HEK293 (cell line): ENCODE results near the gene KIF21A.

Experiments used
- CTCF ChIA-PET: fragments of 350-600 bp; formaldehyde crosslinking; extraction: SDS; loops from one replicate; lab custom pipeline; 2021; ENCODE audit warnings: antibody characterized with exemption; lab: Yijun Ruan, JAX
- POLR2A ChIA-PET: fragments of 300-600 bp; formaldehyde crosslinking; extraction: SDS; loops from one replicate; lab custom pipeline; 2020; ENCODE audit warnings: antibody characterized with exemption, inconsistent platforms; lab: Yijun Ruan, JAX
- H3K27ac ChIP-seq: fragments of 200-500 bp; sonication (Bioruptor generic); 2 replicates; pipeline ENCODE4 v1.5.1; 2014; ENCODE audit warnings: low read depth, low read length, control low read depth, inconsistent platforms; ENCODE audit errors: extremely low read depth
- H3K36me3 ChIP-seq, 2 experiments: fragments of 200-500 bp in 1 of 2; sonication (Bioruptor generic) in 1 of 2; 1 replicate in 1 of 2; 2 replicates in 1 of 2; pipeline ENCODE4 v1.5.1; 2014 to 2017; ENCODE audit warnings: inconsistent platforms in 2 of 2, low read length in 2 of 2; ENCODE audit not compliant: control insufficient read depth in 2 of 2, insufficient read depth in 1 of 2
- H3K4me1 ChIP-seq: fragments of 200-500 bp; sonication (Bioruptor generic); 2 replicates; pipeline ENCODE4 v1.5.1; 2014; ENCODE audit warnings: mild to moderate bottlenecking, low read length, inconsistent platforms; ENCODE audit not compliant: control insufficient read depth, insufficient read depth
- H3K4me3 ChIP-seq: 2 replicates; pipeline ENCODE4 v1.5.1; 2011; ENCODE audit warnings: low read depth, mild to moderate bottlenecking, control low read depth, low read length, moderate library complexity
- H3K9me3 ChIP-seq: fragments of 200-500 bp; sonication (Bioruptor generic); 2 replicates; pipeline ENCODE4 v1.5.1; 2014; ENCODE audit warnings: low read depth, low read length, inconsistent platforms; ENCODE audit not compliant: control insufficient read depth, insufficient read depth
- FEZF1 ChIP-seq: fragments of 450-650 bp; formaldehyde crosslinking; IDR thresholded peaks from 2 replicates; pipeline ENCODE4 v1.5.1; 2016; ENCODE audit warnings: missing biosample characterization, missing genetic modification characterization
- IKZF3 ChIP-seq: fragments of 450-650 bp; IDR thresholded peaks from 2 replicates; pipeline ENCODE4 v1.5.0; 2018; ENCODE audit warnings: missing biosample characterization, mild to moderate bottlenecking, missing genetic modification characterization, moderate library complexity
- MZF1 ChIP-seq: fragments of 450-650 bp; formaldehyde crosslinking; IDR thresholded peaks from 2 replicates; pipeline ENCODE4 v1.5.1; 2017; ENCODE audit warnings: missing biosample characterization, missing genetic modification characterization, borderline replicate concordance
- ZBTB48 ChIP-seq: fragments of 450-650 bp; formaldehyde crosslinking; IDR thresholded peaks from 2 replicates; pipeline ENCODE4 v1.5.1; 2016; ENCODE audit warnings: missing biosample characterization, missing genetic modification characterization
- ZIC2 ChIP-seq: fragments of 450-650 bp; formaldehyde crosslinking; IDR thresholded peaks from 2 replicates; pipeline ENCODE4 v1.5.1; 2016; ENCODE audit warnings: missing biosample characterization, missing genetic modification characterization
- ZNF121 ChIP-seq: fragments of 450-650 bp; formaldehyde crosslinking; IDR thresholded peaks from 2 replicates; pipeline ENCODE4 v1.5.1; 2016; ENCODE audit warnings: missing biosample characterization, missing genetic modification characterization
- ZNF132 ChIP-seq: fragments of 450-650 bp; formaldehyde crosslinking; IDR thresholded peaks from 2 replicates; pipeline ENCODE4 v1.5.1; 2017; ENCODE audit warnings: missing biosample characterization, missing genetic modification characterization, borderline replicate concordance
- ZNF140 ChIP-seq: fragments of 450-650 bp; formaldehyde crosslinking; IDR thresholded peaks from 2 replicates; pipeline ENCODE4 v1.5.1; 2016; ENCODE audit warnings: missing biosample characterization, missing genetic modification characterization
- ZNF155 ChIP-seq: fragments of 450-650 bp; formaldehyde crosslinking; IDR thresholded peaks from 2 replicates; pipeline ENCODE4 v1.5.1; 2016; ENCODE audit warnings: missing biosample characterization, missing genetic modification characterization
- ZNF202 ChIP-seq: fragments of 450-650 bp; formaldehyde crosslinking; IDR thresholded peaks from 2 replicates; pipeline ENCODE4 v1.5.1; 2016; ENCODE audit warnings: missing biosample characterization, missing genetic modification characterization, borderline replicate concordance
- ZNF391 ChIP-seq: fragments of 450-650 bp; formaldehyde crosslinking; IDR thresholded peaks from 2 replicates; pipeline ENCODE4 v1.5.1; 2016; ENCODE audit warnings: low read depth, missing biosample characterization, missing genetic modification characterization, borderline replicate concordance
- ZNF416 ChIP-seq: fragments of 450-650 bp; formaldehyde crosslinking; IDR thresholded peaks from 2 replicates; pipeline ENCODE4 v1.5.1; 2016; ENCODE audit warnings: missing biosample characterization, missing genetic modification characterization
- ZNF423 ChIP-seq: fragments of 450-650 bp; formaldehyde crosslinking; IDR thresholded peaks from 2 replicates; pipeline ENCODE4 v1.5.1; 2016; ENCODE audit warnings: missing biosample characterization, missing genetic modification characterization
- ZNF791 ChIP-seq: fragments of 450-650 bp; formaldehyde crosslinking; IDR thresholded peaks from 2 replicates; pipeline ENCODE4 v1.5.1; 2016; ENCODE audit warnings: missing biosample characterization, missing genetic modification characterization
- ZSCAN30 ChIP-seq: fragments of 450-650 bp; IDR thresholded peaks from 2 replicates; pipeline ENCODE4 v1.5.1; 2018; ENCODE audit warnings: missing biosample characterization, mild to moderate bottlenecking, missing genetic modification characterization, moderate library complexity
- TF ChIP-seq, protein P1 (sequence below): fragments of 450-650 bp; formaldehyde crosslinking; IDR thresholded peaks from 2 replicates; pipeline ENCODE4 v1.5.1; 2016; ENCODE audit warnings: missing biosample characterization, missing genetic modification characterization
- TF ChIP-seq, protein P2 (sequence below): fragments of 450-650 bp; formaldehyde crosslinking; IDR thresholded peaks from 2 replicates; pipeline ENCODE4 v1.5.1; 2016; ENCODE audit warnings: missing biosample characterization, missing genetic modification characterization
- TF ChIP-seq, protein P3 (sequence below): fragments of 450-650 bp; formaldehyde crosslinking; IDR thresholded peaks from 2 replicates; pipeline ENCODE4 v1.5.1; 2016; ENCODE audit warnings: missing biosample characterization, missing genetic modification characterization
- TF ChIP-seq, protein P4 (sequence below): fragments of 450-650 bp; formaldehyde crosslinking; IDR thresholded peaks from 2 replicates; pipeline ENCODE4 v1.5.1; 2017; ENCODE audit warnings: missing biosample characterization, mild to moderate bottlenecking, missing genetic modification characterization, moderate library complexity
- TF ChIP-seq, protein P5 (sequence below): fragments of 450-650 bp; formaldehyde crosslinking; IDR thresholded peaks from 2 replicates; pipeline ENCODE4 v1.5.1; 2016; ENCODE audit warnings: missing biosample characterization, missing genetic modification characterization, borderline replicate concordance
- TF ChIP-seq, protein P6 (sequence below): fragments of 450-650 bp; formaldehyde crosslinking; IDR thresholded peaks from 2 replicates; pipeline ENCODE4 v1.5.1; 2016; ENCODE audit warnings: missing biosample characterization, missing genetic modification characterization
- TF ChIP-seq, protein P7 (sequence below): fragments of 450-650 bp; formaldehyde crosslinking; IDR thresholded peaks from 2 replicates; pipeline ENCODE4 v1.5.1; 2017; ENCODE audit warnings: missing biosample characterization, missing genetic modification characterization

KIF21A gene

DNA sequence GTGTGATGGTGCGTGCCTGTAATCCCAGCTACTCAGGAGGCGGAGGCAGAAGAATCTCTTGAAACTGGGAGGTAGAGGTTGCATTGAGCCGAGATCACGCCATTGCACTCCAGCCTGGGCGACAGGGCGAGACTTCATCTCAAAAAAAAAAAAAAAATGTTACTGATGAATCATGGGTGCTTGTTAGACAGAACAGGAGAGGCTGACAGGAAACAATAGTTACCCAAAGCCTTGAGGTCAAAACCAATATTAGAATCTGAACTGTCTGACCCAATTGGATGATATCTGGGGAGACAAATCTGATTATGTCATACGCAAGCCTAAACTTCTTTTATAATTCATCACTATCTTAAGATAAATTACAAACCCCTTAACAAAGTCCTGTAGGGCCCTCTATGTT is 40.7 kb upstream of the KIF21A start:
- no peaks in the 10 kb centered on the region for H3K36me3 ChIP-seq
- H3K27ac ChIP-seq = no peak overlapping the region
- no peak overlapping the region for H3K4me3 ChIP-seq
- POLR2A ChIA-PET = no interaction called here
- no peaks in the 10 kb centered on the region for H3K9me3 ChIP-seq
- CTCF ChIA-PET = no interaction called here
- TF ChIP-seq ZNF155 (tag by site-specific recombination) = no peak
- no peak for TF ChIP-seq ZIC2 (tag by site-specific recombination)
- no peak for TF ChIP-seq ZSCAN30 (tag by site-specific recombination)
- TF ChIP-seq ZNF416 = no peak
- TF ChIP-seq, protein P1, sequence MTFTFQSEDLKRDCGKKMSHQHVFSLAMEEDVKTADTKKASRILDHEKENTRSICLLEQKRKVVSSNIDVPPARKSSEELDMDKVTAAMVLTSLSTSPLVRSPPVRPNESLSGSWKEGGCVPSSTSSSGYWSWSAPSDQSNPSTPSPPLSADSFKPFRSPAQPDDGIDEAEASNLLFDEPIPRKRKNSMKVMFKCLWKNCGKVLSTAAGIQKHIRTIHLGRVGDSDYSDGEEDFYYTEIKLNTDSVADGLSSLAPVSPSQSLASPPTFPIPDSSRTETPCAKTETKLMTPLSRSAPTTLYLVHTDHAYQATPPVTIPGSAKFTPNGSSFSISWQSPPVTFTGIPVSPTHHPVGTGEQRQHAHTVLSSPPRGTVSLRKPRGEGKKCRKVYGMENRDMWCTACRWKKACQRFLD (tag by site-specific recombination) = no peak
- no peak for TF ChIP-seq IKZF3
- no peak for TF ChIP-seq MZF1 (tag by site-specific recombination)
- TF ChIP-seq ZNF121 (tag by site-specific recombination) = no peak
- TF ChIP-seq ZNF140 (tag by site-specific recombination) = no peak
- TF ChIP-seq, protein P2, sequence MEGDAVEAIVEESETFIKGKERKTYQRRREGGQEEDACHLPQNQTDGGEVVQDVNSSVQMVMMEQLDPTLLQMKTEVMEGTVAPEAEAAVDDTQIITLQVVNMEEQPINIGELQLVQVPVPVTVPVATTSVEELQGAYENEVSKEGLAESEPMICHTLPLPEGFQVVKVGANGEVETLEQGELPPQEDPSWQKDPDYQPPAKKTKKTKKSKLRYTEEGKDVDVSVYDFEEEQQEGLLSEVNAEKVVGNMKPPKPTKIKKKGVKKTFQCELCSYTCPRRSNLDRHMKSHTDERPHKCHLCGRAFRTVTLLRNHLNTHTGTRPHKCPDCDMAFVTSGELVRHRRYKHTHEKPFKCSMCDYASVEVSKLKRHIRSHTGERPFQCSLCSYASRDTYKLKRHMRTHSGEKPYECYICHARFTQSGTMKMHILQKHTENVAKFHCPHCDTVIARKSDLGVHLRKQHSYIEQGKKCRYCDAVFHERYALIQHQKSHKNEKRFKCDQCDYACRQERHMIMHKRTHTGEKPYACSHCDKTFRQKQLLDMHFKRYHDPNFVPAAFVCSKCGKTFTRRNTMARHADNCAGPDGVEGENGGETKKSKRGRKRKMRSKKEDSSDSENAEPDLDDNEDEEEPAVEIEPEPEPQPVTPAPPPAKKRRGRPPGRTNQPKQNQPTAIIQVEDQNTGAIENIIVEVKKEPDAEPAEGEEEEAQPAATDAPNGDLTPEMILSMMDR (tag by site-specific recombination) = no peak
- TF ChIP-seq, protein P3, sequence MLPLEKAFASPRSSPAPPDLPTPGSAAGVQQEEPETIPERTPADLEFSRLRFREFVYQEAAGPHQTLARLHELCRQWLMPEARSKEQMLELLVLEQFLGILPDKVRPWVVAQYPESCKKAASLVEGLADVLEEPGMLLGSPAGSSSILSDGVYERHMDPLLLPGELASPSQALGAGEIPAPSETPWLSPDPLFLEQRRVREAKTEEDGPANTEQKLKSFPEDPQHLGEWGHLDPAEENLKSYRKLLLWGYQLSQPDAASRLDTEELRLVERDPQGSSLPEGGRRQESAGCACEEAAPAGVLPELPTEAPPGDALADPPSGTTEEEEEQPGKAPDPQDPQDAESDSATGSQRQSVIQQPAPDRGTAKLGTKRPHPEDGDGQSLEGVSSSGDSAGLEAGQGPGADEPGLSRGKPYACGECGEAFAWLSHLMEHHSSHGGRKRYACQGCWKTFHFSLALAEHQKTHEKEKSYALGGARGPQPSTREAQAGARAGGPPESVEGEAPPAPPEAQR (tag by site-specific recombination) = no peak
- no peak for TF ChIP-seq ZNF391
- TF ChIP-seq ZNF423 (tag by site-specific recombination) = no peak
- TF ChIP-seq, protein P4, sequence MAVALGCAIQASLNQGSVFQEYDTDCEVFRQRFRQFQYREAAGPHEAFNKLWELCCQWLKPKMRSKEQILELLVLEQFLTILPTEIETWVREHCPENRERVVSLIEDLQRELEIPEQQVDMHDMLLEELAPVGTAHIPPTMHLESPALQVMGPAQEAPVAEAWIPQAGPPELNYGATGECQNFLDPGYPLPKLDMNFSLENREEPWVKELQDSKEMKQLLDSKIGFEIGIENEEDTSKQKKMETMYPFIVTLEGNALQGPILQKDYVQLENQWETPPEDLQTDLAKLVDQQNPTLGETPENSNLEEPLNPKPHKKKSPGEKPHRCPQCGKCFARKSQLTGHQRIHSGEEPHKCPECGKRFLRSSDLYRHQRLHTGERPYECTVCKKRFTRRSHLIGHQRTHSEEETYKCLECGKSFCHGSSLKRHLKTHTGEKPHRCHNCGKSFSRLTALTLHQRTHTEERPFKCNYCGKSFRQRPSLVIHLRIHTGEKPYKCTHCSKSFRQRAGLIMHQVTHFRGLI = no peak
- H3K4me1 ChIP-seq = no peaks in the 10 kb centered on the region

DNA sequence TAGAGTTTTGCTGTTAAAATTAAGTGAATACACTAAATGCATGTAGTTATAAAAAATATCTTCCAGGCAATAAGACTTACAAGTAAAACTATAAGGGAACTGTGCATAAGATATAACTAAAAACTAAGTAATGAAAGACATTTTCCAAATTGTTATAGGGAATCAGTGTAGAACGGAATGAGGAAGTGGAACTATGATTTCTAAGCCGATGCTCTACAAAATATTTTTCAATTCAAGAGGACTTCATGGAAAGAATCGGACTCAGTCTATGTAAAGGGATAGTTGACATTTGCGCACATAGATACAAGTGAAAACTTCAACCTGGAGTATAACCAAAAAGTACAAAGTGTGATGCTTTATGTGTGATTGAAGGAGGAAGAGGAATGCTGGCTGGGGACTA is 40.1 kb upstream of the KIF21A start:
- TF ChIP-seq ZNF132 (tag by site-specific recombination) = no peak
- TF ChIP-seq, protein P5, sequence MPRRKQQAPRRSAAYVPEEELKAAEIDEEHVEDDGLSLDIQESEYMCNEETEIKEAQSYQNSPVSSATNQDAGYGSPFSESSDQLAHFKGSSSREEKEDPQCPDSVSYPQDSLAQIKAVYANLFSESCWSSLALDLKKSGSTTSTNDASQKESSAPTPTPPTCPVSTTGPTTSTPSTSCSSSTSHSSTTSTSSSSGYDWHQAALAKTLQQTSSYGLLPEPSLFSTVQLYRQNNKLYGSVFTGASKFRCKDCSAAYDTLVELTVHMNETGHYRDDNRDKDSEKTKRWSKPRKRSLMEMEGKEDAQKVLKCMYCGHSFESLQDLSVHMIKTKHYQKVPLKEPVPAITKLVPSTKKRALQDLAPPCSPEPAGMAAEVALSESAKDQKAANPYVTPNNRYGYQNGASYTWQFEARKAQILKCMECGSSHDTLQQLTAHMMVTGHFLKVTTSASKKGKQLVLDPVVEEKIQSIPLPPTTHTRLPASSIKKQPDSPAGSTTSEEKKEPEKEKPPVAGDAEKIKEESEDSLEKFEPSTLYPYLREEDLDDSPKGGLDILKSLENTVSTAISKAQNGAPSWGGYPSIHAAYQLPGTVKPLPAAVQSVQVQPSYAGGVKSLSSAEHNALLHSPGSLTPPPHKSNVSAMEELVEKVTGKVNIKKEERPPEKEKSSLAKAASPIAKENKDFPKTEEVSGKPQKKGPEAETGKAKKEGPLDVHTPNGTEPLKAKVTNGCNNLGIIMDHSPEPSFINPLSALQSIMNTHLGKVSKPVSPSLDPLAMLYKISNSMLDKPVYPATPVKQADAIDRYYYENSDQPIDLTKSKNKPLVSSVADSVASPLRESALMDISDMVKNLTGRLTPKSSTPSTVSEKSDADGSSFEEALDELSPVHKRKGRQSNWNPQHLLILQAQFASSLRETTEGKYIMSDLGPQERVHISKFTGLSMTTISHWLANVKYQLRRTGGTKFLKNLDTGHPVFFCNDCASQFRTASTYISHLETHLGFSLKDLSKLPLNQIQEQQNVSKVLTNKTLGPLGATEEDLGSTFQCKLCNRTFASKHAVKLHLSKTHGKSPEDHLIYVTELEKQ = no peak
- TF ChIP-seq, protein P6, sequence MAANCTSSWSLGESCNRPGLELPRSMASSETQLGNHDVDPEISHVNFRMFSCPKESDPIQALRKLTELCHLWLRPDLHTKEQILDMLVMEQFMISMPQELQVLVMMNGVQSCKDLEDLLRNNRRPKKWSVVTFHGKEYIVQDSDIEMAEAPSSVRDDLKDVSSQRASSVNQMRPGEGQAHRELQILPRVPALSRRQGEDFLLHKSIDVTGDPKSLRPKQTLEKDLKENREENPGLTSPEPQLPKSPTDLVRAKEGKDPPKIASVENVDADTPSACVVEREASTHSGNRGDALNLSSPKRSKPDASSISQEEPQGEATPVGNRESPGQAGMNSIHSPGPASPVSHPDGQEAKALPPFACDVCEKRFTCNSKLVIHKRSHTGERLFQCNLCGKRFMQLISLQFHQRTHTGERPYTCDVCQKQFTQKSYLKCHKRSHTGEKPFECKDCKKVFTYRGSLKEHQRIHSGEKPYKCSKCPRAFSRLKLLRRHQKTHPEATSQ (tag by site-specific recombination) = no peak
- no peak for TF ChIP-seq ZNF202 (tag by site-specific recombination)
- no peak for TF ChIP-seq FEZF1 (tag by site-specific recombination)
- no peak for TF ChIP-seq ZNF791 (tag by site-specific recombination)
- TF ChIP-seq, protein P7, sequence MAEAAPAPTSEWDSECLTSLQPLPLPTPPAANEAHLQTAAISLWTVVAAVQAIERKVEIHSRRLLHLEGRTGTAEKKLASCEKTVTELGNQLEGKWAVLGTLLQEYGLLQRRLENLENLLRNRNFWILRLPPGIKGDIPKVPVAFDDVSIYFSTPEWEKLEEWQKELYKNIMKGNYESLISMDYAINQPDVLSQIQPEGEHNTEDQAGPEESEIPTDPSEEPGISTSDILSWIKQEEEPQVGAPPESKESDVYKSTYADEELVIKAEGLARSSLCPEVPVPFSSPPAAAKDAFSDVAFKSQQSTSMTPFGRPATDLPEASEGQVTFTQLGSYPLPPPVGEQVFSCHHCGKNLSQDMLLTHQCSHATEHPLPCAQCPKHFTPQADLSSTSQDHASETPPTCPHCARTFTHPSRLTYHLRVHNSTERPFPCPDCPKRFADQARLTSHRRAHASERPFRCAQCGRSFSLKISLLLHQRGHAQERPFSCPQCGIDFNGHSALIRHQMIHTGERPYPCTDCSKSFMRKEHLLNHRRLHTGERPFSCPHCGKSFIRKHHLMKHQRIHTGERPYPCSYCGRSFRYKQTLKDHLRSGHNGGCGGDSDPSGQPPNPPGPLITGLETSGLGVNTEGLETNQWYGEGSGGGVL (tag by site-specific recombination) = no peak
- no peak for TF ChIP-seq ZBTB48 (tag by site-specific recombination)
- TF ChIP-seq, all 188 proteins: peak for 0
- no peak overlapping the region for H3K4me3 ChIP-seq
- H3K36me3 ChIP-seq = no peaks in the 10 kb centered on the region
- H3K27ac ChIP-seq = no peak overlapping the region
- no peaks in the 10 kb centered on the region for H3K9me3 ChIP-seq
- CTCF ChIA-PET = no interaction called here
- POLR2A ChIA-PET = no interaction called here
- H3K4me1 ChIP-seq = no peaks in the 10 kb centered on the region
